ENCODE results near the gene TRAF3IP1.

Gene TRAF3IP1

DNA sequence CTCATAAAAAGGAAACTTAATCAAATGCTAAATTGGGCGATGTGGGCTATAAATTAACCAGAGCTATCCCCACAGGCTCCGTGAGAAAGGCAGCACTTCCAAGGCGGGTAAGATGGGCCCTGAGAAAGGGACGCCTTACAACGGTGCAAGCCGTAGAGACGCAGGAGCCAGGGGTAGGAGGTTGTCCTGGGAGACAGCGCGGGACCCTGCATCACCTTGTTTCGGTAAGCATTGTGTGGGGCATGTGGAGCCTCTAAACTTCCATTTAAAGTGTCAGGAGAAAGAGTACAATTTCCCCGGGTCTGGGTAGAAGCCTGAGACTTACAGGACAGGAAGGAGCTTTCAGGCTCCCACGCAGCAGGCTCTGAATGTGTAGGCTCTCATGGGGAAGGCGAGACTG lies 30.7 kb upstream of the TRAF3IP1 start:
- H3K27ac ChIP-seq, result peak overlapping the region; percentile 96
- no peak for TF ChIP-seq CTCF (conservative IDR thresholded peaks at IDR 0.05)

GRCh38 chr2:238290091-238290509 lies 30.2 kb upstream of the TRAF3IP1 start:
- H3K27ac ChIP-seq, result no peak overlapping the region
- no peak for TF ChIP-seq CTCF (conservative IDR thresholded peaks at IDR 0.05)

GRCh38 chr2:238290715-238291549 lies 29.4 kb upstream of the TRAF3IP1 start:
- no peak overlapping the region for H3K27ac ChIP-seq

GRCh38 chr2:238291550-238292281 lies 28.6 kb upstream of the TRAF3IP1 start:
- H3K27ac ChIP-seq, result no peak overlapping the region
- no peak for TF ChIP-seq CTCF (conservative IDR thresholded peaks at IDR 0.05)

More at GRCh38 chr2:238290715-238291549, 29.4 kb upstream of the TRAF3IP1 start:
- no peak for TF ChIP-seq CTCF (conservative IDR thresholded peaks at IDR 0.05)

DNA sequence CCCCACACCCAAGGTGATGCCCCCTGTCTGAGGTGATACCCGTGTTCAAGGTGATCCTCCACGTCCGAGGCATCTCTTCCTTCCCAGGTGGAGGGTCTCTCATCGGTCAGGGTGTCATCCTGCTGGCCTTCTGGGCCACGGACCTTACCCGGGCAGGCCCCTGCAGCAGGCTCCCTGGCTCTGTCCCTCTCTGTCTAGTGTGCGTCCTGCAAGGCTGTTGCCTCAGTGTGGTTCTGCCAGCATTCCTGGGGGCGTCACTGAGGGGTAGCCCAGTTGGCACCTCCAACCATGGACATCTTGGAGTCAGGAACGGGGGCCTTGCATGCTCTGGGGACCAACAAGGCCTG lies 26.3 kb upstream of the TRAF3IP1 start:
- no peak overlapping the region for H3K27ac ChIP-seq
- TF ChIP-seq CTCF (conservative IDR thresholded peaks at IDR 0.05), result no peak

DNA sequence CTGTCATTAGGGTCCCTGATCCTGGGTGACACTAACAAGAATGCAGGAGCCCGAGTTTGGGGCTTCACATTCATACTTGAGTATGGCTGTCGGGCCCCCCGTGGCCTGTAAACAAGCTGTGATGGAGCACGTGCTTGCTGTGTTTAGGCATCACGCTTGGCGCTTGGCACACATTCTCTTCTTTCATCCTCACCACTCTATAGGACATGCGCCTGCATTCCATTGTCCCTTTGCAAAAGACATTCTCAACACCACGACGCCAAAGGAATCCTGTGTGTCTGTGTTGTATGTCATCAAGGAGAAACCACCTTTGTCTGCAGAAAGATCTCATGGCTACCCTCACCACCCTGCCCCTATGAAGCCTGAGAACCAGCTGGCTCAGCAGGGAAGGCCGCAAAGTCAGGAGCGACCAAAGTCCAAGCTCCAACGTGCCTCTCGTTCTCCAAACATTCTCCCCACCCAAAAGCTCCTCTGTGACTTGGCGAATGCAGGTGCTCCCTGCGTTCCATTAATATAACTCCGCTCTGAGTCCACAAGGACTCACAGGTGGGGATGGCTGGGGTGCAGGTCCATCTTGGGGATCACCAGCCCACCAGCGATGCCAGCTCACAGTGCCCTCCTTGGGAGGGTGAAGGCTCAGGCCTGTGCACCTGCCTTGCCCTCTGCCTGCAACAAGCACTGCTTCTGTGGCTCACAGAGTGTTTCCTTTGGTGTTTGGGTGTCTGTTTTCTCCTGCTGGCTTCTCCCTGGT lies 25.8 kb upstream of the TRAF3IP1 start:
- no peak for TF ChIP-seq CTCF (conservative IDR thresholded peaks at IDR 0.05)

More for the DNA sequence above, 25.8 kb upstream of the TRAF3IP1 start:
- H3K27ac ChIP-seq, result no peak overlapping the region

All from VCaP (cell line).